IMR-90 (cell line): ENCODE results near the gene CXCR6. TPM values are rescaled to one million over a fixed set of nuclear protein-coding genes. Genes with fewer than 3 reads are reported as not detected.
A peak's percentile ranks its signal among the peaks of the same experiment; 100 is the strongest.

Experiments used
- ATAC-seq: fragments of 200-7000 bp; cut with Tn5 transposase; 2 replicates; pipeline ENCODE4 v1.9.1; 2020; ENCODE audit warnings: low read depth, mild to moderate bottlenecking, moderate library complexity
- BruUV-seq: library from RNA; stranded (reverse); fragments of 400-500 nt; replicated peaks from 2 replicates; lab custom pipeline; 2021; lab: Mats Ljungman, UMichigan
- CTCF ChIA-PET: fragments of 300-600 bp; formaldehyde crosslinking; extraction: SDS; loops from one replicate; lab custom pipeline; 2021; ENCODE audit warnings: antibody characterized with exemption; lab: Yijun Ruan, JAX
- POLR2A ChIA-PET: fragments of 300-600 bp; sonication (Branson Sonifier 250); formaldehyde crosslinking; loops from one replicate; lab custom pipeline; 2022; ENCODE audit warnings: antibody characterized with exemption; ENCODE audit not compliant: unreplicated experiment; lab: Charles Lee
- DNase-seq: peaks from one replicate; pipeline ENCODE4 v3.0.0; 2013
- H2AFZ ChIP-seq: replicated peaks from 2 replicates; pipeline ENCODE3; 2013; ENCODE audit warnings: low read length, mild to moderate bottlenecking; ENCODE audit not compliant: poor library complexity
- H2AK5ac ChIP-seq: 2 replicates; pipeline ENCODE4 v1.6.1; 2013; ENCODE audit warnings: low read depth, low read length, inconsistent platforms
- H2AK9ac ChIP-seq: replicated peaks from 2 replicates; pipeline ENCODE3; 2013; ENCODE audit warnings: mild to moderate bottlenecking, low read depth, low read length, moderate library complexity; ENCODE audit not compliant: poor library complexity
- H2BK120ac ChIP-seq: 2 replicates; pipeline ENCODE4 v1.6.1; 2013; ENCODE audit warnings: low read depth, low read length, inconsistent platforms
- H2BK15ac ChIP-seq: 3 replicates; pipeline ENCODE4 v1.6.1; 2013; ENCODE audit warnings: low read depth, low read length, inconsistent platforms
- H2BK20ac ChIP-seq: 2 replicates; pipeline ENCODE4 v1.6.1; 2013; ENCODE audit warnings: low read depth, mild to moderate bottlenecking, inconsistent platforms, low read length, moderate library complexity
- H2BK5ac ChIP-seq: 2 replicates; pipeline ENCODE4 v1.6.1; 2013; ENCODE audit warnings: mild to moderate bottlenecking, low read depth, low read length, inconsistent platforms; ENCODE audit not compliant: poor library complexity, severe bottlenecking
- H3K14ac ChIP-seq: replicated peaks from 2 replicates; pipeline ENCODE4 v1.6.1; 2013; ENCODE audit warnings: low read depth, low read length, inconsistent platforms
- H3K18ac ChIP-seq: 2 replicates; pipeline ENCODE4 v1.6.1; 2013; ENCODE audit warnings: low read depth, low read length, control low read depth
- H3K23ac ChIP-seq: 2 replicates; pipeline ENCODE4 v1.6.1; 2013; ENCODE audit warnings: low read depth, low read length, inconsistent platforms
- H3K27ac ChIP-seq: 2 replicates; pipeline ENCODE4 v1.5.1; 2013; ENCODE audit warnings: mild to moderate bottlenecking, control low read depth, low read length; ENCODE audit not compliant: insufficient read depth
- H3K27me3 ChIP-seq: 2 replicates; pipeline ENCODE4 v1.6.1; 2013; ENCODE audit warnings: low read length; ENCODE audit not compliant: control insufficient read depth, insufficient read depth
- H3K36me3 ChIP-seq: 2 replicates; pipeline ENCODE4 v1.6.1; 2013; ENCODE audit warnings: low read length, mixed read lengths; ENCODE audit not compliant: control insufficient read depth, insufficient read depth
- H3K4ac ChIP-seq: 2 replicates; pipeline ENCODE4 v1.6.1; 2013; ENCODE audit warnings: low read depth, low read length, inconsistent platforms
- H3K4me1 ChIP-seq: 2 replicates; pipeline ENCODE4 v1.6.1; 2013; ENCODE audit warnings: low read length, mixed read lengths; ENCODE audit not compliant: control insufficient read depth, insufficient read depth
- H3K4me2 ChIP-seq: 2 replicates; pipeline ENCODE4 v1.6.1; 2013; ENCODE audit warnings: low read depth, mild to moderate bottlenecking, control low read depth, low read length, moderate library complexity
- H3K4me3 ChIP-seq: 2 replicates; pipeline ENCODE4 v1.5.1; 2013; ENCODE audit warnings: low read depth, mild to moderate bottlenecking, control low read depth, low read length, moderate library complexity; ENCODE audit not compliant: insufficient read depth
- H3K56ac ChIP-seq: 2 replicates; pipeline ENCODE4 v1.6.1; 2013; ENCODE audit warnings: low read length, inconsistent platforms; ENCODE audit not compliant: insufficient read depth; ENCODE audit errors: extremely low read depth
- H3K79me1 ChIP-seq, 2 experiments: 2 replicates each; pipeline ENCODE4 v1.6.1; 2013; ENCODE audit warnings: low read length in 2 of 2, inconsistent platforms in 1 of 2, low read depth in 1 of 2
- H3K9ac ChIP-seq: 2 replicates; pipeline ENCODE4 v1.6.1; 2013; ENCODE audit warnings: low read depth, low read length, control low read depth
- H3K9me1 ChIP-seq: 2 replicates; pipeline ENCODE4 v1.6.1; 2013; ENCODE audit warnings: low read length, inconsistent platforms; ENCODE audit not compliant: insufficient read depth
- H3K9me3 ChIP-seq: 2 replicates; pipeline ENCODE4 v1.6.1; 2013; ENCODE audit warnings: low read length; ENCODE audit not compliant: control insufficient read depth, insufficient read depth
- H4K20me1 ChIP-seq: 2 replicates; pipeline ENCODE4 v1.6.1; 2013; ENCODE audit warnings: low read length, inconsistent platforms; ENCODE audit not compliant: insufficient read depth
- H4K5ac ChIP-seq: 2 replicates; pipeline ENCODE4 v1.6.1; 2013; ENCODE audit warnings: mild to moderate bottlenecking, low read depth, low read length, control low read depth
- H4K8ac ChIP-seq, 2 experiments: 2 replicates each; pipeline ENCODE4 v1.6.1; 2013; ENCODE audit warnings: low read depth in 2 of 2, low read length in 2 of 2, control low read depth in 1 of 2, inconsistent platforms in 1 of 2
- H4K91ac ChIP-seq: 2 replicates; pipeline ENCODE4 v1.6.1; 2013; ENCODE audit warnings: low read depth, low read length, inconsistent platforms; ENCODE audit not compliant: insufficient read depth
- BHLHE40 ChIP-seq: fragments of 150-350 bp; IDR thresholded peaks from 2 replicates; pipeline ENCODE4 v1.6.1; 2016; ENCODE audit warnings: mild to moderate bottlenecking, low read depth, low read length
- CEBPB ChIP-seq: IDR thresholded peaks from 2 replicates; pipeline ENCODE4 v1.6.1; 2012; ENCODE audit warnings: low read depth, low read length, improper control_type of control experiment
- FOS ChIP-seq: fragments of 150-350 bp; IDR thresholded peaks from 2 replicates; pipeline ENCODE4 v1.6.1; 2016; ENCODE audit warnings: low read depth, low read length
- MAFK ChIP-seq: IDR thresholded peaks from 2 replicates; pipeline ENCODE4 v1.6.1; 2012; ENCODE audit warnings: low read depth, low read length, improper control_type of control experiment
- MAZ ChIP-seq: IDR thresholded peaks from 2 replicates; pipeline ENCODE4 v1.6.1; 2012; ENCODE audit warnings: low read depth, mild to moderate bottlenecking, low read length, improper control_type of control experiment, moderate library complexity, borderline replicate concordance
- MXI1 ChIP-seq: IDR thresholded peaks from 2 replicates; pipeline ENCODE4 v1.6.1; 2012; ENCODE audit warnings: low read depth, mild to moderate bottlenecking, low read length, moderate library complexity, borderline replicate concordance
- POLR2A ChIP-seq: IDR thresholded peaks from 2 replicates; pipeline ENCODE4 v1.6.1; 2012; ENCODE audit warnings: mild to moderate bottlenecking, low read depth, low read length
- RAD21 ChIP-seq: IDR thresholded peaks from 2 replicates; pipeline ENCODE4 v1.6.1; 2012; ENCODE audit warnings: low read length, improper control_type of control experiment
- RCOR1 ChIP-seq: IDR thresholded peaks from 2 replicates; pipeline ENCODE4 v1.6.1; 2012; ENCODE audit warnings: mild to moderate bottlenecking, low read length, improper control_type of control experiment; ENCODE audit not compliant: insufficient replicate concordance
- SMC3 ChIP-seq: fragments of 150-350 bp; IDR thresholded peaks from 2 replicates; pipeline ENCODE4 v1.6.1; 2016; ENCODE audit warnings: low read depth, mild to moderate bottlenecking, antibody characterized with exemption, low read length, moderate library complexity
- WGBS, 2 experiments: methylation state at CpG; one replicate each; pipeline versions ENCODE4 v1.1.5 to v1.1.7; 2013; ENCODE audit warnings: missing lambda C conversion rate in 2 of 2; ENCODE audit not compliant: insufficient read length in 1 of 2; ENCODE audit errors: extremely low coverage in 2 of 2; 5-methylcytosine and 5-hydroxymethylcytosine counted together
- dilution Hi-C: fragments of 300-500 bp; cut with HindIII; formaldehyde crosslinking; loops from one replicate; pipeline ENCODE4 v1.14.3; 2018; ENCODE audit warnings: low sequenced_read_pairs; ENCODE audit not compliant: unreplicated experiment
- in situ Hi-C: fragments of 300-500 bp; cut with MboI; formaldehyde crosslinking; loops from 3 replicates; pipeline ENCODE4 v1.14.3; 2019; ENCODE audit warnings: low sequenced_read_pairs, inconsistent platforms, mixed read lengths
- intact Hi-C: fragments of 100-400 bp; cut with micrococcal nuclease; formaldehyde crosslinking; loops from 2 replicates; pipeline ENCODE4 v1.10.0; 2022
- polyA plus RNA-seq, 3 experiments: library from polyadenylated mRNA; depleted of rRNA; stranded (reverse); fragments of >200 nt; gene quantifications; 2 replicates each; pipeline ENCODE4 v1.2.3, GENCODE V29; 2012; ENCODE audit warnings: low replicate concordance in 1 of 3
- total RNA-seq: library from RNA; depleted of rRNA; stranded (reverse); fragments of >200 nt; gene quantifications from 2 replicates; pipeline ENCODE4 v1.2.3, GENCODE V29; 2012
- TF ChIP-seq, protein P1 (sequence below): conservative IDR thresholded peaks from 2 replicates; pipeline ENCODE4 v1.5.1; 2012; ENCODE audit warnings: mild to moderate bottlenecking, low read depth, low read length, improper control_type of control experiment
- TF ChIP-seq, protein P2 (sequence below): fragments of 150-350 bp; IDR thresholded peaks from 2 replicates; pipeline ENCODE4 v1.6.1; 2016; ENCODE audit warnings: low read depth, mild to moderate bottlenecking, low read length, moderate library complexity, borderline replicate concordance

CXCR6 gene
- total and polyA plus RNA-seq, 2 of the 4 experiments (the other 2 are of a cell fraction): not detected

DNA sequence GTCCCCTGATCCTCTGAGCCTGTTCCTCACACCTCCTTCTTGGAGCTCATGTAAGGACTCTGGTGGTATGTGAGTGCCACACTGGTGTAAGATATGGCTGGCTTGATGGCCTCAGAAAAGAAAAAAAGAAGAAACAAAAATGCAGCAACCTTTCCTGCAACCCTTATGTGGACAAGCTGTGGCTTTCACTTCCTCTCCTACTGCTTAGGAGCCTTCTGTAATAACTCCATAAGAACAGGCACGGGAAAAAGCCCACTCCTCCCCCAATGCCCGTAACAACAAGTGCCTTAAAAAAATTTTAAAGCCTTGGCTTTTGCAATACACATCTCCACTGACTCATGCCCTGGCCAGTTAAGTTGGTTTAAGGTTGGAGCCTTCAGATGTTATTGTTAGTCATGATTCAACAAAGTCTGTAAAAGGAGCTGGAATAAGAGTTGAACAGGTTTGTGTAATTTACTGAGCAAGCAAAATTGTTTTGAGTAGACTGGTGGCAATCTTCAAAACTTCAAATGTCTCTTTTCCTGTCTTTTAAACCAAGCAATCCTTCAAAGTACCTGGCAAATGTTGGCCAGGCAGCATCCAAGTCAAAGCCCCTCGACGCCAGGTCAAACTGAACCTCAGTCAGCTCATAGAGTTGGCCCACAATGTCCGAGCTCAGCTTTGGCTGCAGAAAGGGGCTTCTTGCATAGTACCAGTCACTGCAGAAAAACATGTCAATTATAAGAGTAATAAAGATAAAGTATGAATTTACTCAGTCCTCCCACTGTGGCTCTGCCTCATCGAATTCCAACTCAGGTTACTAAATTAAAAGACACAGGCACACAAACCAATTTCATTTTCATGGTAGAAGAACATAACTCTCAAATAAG lies 29.5 kb downstream of the CXCR6 start:
- CTCF ChIA-PET: interaction anchor here (0.8 to 0.9 kb wide), 2 partner anchors 13 to 107 kb away, joined by 3 read pairs; no protein-coding TSS in a partner anchor
- POLR2A ChIA-PET: interaction anchor here (0.6 to 1.0 kb wide), 3 partner anchors 9 to 15 kb away, joined by 3 read pairs; no protein-coding TSS in a partner anchor
- BruUV-seq: no TSS peak

More for the DNA sequence above, 29.5 kb downstream of the CXCR6 start:
- peak overlapping the region; percentile 83 for H3K14ac ChIP-seq
- peak overlapping the region; percentile 1 for H2AFZ ChIP-seq
- H3K18ac ChIP-seq: peak overlapping the region; percentile 96
- peaks cover 12% of the 10 kb centered on the region for H3K4me1 ChIP-seq
- no CpG with 5 or more reads among the region's 6 CpGs for WGBS, 2 experiments
- H3K9me3 ChIP-seq: no peaks in the 10 kb centered on the region
- H3K56ac ChIP-seq: peak overlapping the region; percentile 40; the same call in 1 of the 2 replicates
- peak overlapping the region; percentile 96 for H2AK5ac ChIP-seq
- H2BK15ac ChIP-seq: peak overlapping the region; percentile 69
- TF ChIP-seq SMC3 (peak; percentile 23; the same call in 1 of the 2 replicates), MAFK (peak; percentile 93), POLR2A (no peak), FOS (peak; percentile 90), MAZ (0 out of 2 replicates have a peak, but pooled peaks have one; percentile 17), CEBPB (peak; percentile 97), MXI1 (no peak), RAD21 (peak; percentile 19), BHLHE40 (peak; percentile 81), RCOR1 (peak; percentile 87)
- TF ChIP-seq, protein P1, sequence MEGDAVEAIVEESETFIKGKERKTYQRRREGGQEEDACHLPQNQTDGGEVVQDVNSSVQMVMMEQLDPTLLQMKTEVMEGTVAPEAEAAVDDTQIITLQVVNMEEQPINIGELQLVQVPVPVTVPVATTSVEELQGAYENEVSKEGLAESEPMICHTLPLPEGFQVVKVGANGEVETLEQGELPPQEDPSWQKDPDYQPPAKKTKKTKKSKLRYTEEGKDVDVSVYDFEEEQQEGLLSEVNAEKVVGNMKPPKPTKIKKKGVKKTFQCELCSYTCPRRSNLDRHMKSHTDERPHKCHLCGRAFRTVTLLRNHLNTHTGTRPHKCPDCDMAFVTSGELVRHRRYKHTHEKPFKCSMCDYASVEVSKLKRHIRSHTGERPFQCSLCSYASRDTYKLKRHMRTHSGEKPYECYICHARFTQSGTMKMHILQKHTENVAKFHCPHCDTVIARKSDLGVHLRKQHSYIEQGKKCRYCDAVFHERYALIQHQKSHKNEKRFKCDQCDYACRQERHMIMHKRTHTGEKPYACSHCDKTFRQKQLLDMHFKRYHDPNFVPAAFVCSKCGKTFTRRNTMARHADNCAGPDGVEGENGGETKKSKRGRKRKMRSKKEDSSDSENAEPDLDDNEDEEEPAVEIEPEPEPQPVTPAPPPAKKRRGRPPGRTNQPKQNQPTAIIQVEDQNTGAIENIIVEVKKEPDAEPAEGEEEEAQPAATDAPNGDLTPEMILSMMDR: no peak
- TF ChIP-seq, protein P2, sequence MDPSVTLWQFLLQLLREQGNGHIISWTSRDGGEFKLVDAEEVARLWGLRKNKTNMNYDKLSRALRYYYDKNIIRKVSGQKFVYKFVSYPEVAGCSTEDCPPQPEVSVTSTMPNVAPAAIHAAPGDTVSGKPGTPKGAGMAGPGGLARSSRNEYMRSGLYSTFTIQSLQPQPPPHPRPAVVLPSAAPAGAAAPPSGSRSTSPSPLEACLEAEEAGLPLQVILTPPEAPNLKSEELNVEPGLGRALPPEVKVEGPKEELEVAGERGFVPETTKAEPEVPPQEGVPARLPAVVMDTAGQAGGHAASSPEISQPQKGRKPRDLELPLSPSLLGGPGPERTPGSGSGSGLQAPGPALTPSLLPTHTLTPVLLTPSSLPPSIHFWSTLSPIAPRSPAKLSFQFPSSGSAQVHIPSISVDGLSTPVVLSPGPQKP: no peak
- peak overlapping the region; percentile 93 for H4K91ac ChIP-seq
- dilution Hi-C loops (no loop called here), in situ Hi-C loops (no loop called here), intact Hi-C loops (loop anchor here (2.0 kb wide), 1 partner anchor 24 kb away; no protein-coding TSS in a partner anchor)
- H3K4me2 ChIP-seq: peak overlapping the region; percentile 77
- peak overlapping the region; percentile 67 for H2BK20ac ChIP-seq
- H3K36me3 ChIP-seq: peaks cover 30% of the 10 kb centered on the region
- H2BK5ac ChIP-seq: peak overlapping the region; percentile 84
- H2BK120ac ChIP-seq: peak overlapping the region; percentile 89
- H2AK9ac ChIP-seq: peak overlapping the region; percentile 53
- peak overlapping the region; percentile 93 for H4K5ac ChIP-seq
- peak overlapping the region; percentile 86 for H3K27ac ChIP-seq
- peak overlapping the region in 1 of 2 experiments; percentile 64; a peak in 2 of 4 replicates for H4K8ac ChIP-seq
- ATAC-seq (peak; percentile 93), DNase-seq (peak; percentile 97)
- peaks cover 22% of the 10 kb centered on the region for H3K9me1 ChIP-seq
- peak overlapping the region; percentile 60; the same call in 1 of the 2 replicates for H3K9ac ChIP-seq
- H3K4ac ChIP-seq: peak overlapping the region; percentile 82
- peaks cover 14% of the 10 kb centered on the region for H4K20me1 ChIP-seq
- H3K27me3 ChIP-seq: no peaks in the 10 kb centered on the region
- no peak overlapping the region for H3K4me3 ChIP-seq
- H3K79me1 ChIP-seq: peaks cover 0 to 3% of the 10 kb centered on the region in 2 experiments; a peak in 1 of 4 replicates
- H3K23ac ChIP-seq: no peak overlapping the region
